IPS-NIHi11 (cell line): ENCODE data around the gene WDR33.
"Not testable (repeated sequence)": the region's sequence is repeated elsewhere in the genome, so short reads cannot be mapped to it uniquely, and the experiment has no call there.

ENCODE experiments used
- DNase-seq: peaks from one replicate; pipeline ENCODE4 v3.0.0; 2012; ENCODE audit warnings: mixed read lengths, low spot score

WDR33 gene

GRCh38 chr2:127810619-127811396 lies at the start of gene WDR33:
TSS of gene WDR33 (minus strand) at chr2:127811171. CDS start at chr2:127770981, 40,190 bp downstream.
- peak; percentile 98 for DNase-seq

- DNase-seq: no peak
These were observed 49.2 kb upstream of the WDR33 start for GRCh38 chr2:127860130-127860529.

DNA sequence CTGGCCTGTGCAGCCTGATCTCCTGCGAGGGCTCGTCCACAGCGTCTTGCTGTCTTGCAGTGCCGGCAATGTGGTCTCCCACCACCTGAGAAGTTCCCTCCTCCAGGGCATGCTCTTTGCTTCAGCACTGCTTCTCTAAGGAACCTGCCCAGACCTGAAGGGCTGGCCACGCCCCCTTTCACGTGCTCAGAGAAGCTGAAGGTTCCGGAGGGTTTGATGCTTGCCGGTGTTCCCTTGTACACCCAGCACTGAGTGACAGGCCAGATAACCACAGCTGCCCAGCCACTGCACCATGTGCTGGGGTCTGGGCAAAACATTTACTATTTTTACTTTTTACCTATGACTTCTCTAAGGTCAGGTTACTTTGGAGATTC lies 48.7 kb upstream of the WDR33 start:
- peak; percentile 88 for DNase-seq

- peak; percentile 38 for DNase-seq
These were observed 46.4 kb upstream of the WDR33 start for GRCh38 chr2:127857265-127857808.

DNA sequence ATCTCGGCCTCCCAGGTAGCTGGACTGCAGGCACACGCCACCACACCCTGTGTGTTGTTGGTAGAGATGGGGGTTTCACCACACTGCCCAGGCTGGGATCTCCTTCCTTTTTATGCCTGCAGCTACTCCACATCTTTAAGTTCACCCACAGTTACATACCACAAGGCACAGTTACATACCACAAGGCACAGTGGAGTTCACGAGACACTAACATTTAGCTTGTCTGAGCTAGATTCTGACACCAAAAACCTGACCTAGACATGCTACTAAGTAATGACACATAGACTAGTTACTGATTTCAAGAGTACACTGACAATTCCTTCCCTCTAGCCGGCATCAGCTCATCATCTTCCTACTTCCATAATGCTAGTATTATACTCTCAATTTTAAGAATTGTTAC lies 42.7 kb upstream of the WDR33 start:
- no peak for DNase-seq

- DNase-seq: no peak
These were observed 41.4 kb upstream of the WDR33 start for GRCh38 chr2:127852388-127852787.

GRCh38 chr2:127847931-127848330 lies 37.0 kb upstream of the WDR33 start:
- no peak for DNase-seq

DNA sequence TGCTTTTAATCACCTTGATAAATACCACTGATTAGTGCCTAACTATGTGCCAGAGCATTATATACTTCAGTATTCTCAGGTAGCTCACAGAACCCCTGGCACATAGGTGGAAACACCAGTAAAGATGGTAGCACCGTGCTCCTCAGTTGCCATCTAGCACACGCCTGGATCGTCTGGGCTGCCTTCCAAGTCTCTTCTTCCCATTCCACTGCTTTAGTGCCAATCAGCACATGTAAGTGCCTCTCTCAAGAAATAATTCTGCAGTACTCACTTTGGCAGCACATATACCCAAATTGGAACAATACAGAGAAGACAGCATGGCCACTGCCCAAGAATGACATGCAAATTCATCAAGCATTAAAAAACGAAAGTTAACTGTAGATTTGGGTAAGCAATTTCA lies 34.0 kb upstream of the WDR33 start:
- no peak for DNase-seq

DNA sequence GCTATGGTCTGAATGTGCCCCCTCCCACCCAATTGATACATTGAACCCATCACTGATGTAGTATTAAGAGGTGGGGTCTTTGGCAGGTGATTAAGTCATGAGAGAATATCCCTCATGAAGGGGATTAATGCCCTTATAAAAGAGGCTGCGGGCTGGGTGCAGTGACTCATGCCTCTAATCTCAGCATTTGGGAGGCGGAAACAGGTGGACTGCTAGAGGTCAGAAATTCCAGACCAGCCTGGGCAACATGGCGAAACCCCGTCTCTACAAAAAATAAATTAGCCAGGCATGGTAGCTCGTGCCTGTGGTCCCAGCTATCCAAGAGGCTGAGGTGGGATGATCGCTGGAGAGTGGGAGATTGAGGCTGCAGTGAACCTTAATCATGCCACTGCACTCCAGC lies 32.7 kb upstream of the WDR33 start:
- DNase-seq: no peak

DNA sequence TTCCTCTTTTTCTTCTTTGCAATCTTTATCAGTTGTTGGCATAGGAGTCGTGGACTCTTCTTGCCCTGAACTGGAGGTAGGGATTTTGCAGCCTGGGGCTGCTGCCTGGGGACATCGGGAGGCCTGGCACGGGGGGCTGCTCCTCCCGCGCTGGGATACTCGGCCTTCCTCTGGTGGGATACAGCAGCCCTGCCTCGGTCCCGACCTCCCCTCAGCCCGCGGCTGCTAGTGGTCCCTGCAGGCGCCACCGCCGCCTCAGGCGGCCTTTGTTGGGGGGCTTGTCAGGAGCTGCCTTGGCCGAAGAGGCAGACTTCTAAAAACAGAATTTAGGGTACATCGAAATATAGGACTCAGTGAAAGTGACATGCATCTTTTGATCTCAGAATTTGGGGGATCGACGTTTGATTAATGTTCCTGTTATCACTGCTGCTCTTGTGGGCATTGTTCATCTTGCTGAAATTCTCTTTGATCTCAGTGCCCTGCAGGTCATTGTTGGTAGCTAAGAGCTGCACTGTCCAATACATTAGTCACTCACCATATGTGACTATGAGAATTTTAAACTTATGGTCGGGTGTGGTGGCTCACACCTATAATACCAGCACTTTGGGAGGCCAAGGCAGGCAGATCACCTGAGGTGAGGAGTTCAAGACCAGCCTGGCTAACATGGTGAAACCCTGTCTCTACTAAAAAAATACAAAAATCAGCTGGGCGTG lies 30.7 kb upstream of the WDR33 start:
- DNase-seq: no peak

- no peak for DNase-seq
These were observed 29.9 kb upstream of the WDR33 start for GRCh38 chr2:127840893-127841292.

- no peak for DNase-seq
These were observed 24.0 kb upstream of the WDR33 start for GRCh38 chr2:127834951-127835350.

- DNase-seq: peak; percentile 56
These were observed 18.9 kb upstream of the WDR33 start for GRCh38 chr2:127829845-127830246.

DNA sequence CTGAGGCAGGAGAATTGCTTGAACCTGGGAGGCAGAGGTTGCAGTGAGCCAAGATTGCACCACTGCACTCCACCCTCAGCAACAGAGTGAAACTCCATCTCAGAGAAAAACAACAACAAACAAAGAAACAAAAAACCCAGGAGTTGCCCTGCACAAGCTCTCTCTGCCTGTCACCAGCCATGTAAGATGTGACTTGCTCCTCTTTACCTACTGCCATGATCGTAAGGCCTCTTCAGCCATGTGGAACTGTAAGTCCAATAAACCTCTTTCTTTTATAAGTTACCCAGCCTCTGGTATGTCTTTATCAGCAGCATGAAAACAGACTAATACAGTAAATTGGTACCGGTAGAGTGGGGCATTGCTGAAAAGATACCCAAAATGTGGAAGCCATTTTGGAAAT lies 15.7 kb upstream of the WDR33 start:
- not testable (repeated sequence) for DNase-seq

DNA sequence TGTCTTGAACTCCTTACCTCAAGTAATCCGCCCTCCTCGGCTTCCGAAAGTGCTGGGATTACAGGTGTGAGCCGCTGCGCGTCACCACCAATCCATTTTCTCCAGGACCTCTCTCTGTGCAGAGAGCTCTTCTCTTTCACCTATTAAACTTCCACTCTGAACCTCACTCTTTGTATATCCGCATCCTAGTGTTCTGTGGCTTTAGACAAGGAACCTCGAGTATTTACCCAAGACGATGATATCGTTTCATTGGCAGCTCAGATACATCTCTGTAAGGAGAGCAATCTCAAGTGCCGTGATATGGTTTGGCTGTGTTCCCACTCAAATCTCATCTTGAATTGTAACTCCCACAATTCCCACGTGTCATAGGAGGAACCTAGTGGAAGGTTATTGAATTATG lies 15.1 kb upstream of the WDR33 start:
- DNase-seq: no peak

DNA sequence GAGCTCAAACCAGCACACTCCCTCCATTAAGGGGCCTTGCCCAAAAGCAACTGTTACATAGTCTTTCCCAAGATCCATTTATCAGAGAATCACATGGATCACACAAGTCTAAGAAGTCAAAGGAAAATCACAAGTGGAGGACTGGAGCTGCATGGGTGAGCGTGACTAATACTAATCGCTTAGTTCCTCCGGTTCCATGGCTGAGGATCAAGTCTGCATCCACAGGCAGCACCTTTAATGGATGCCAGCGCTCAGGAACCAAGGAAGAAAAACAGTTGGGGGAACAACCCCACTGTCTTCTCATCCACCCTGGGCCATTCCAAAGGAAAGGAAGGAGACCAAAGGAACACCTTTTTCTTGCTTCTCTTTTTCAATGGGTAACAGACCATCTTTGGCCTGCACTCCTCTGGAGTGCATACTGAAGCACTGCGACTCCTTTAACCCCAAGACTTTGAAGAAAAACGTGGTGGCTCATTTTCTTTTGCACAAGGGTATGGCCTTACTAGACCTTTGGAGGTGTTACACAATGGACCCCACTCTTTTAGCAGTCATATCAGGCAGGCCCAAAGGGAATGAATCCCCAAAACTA lies 9.2 kb upstream of the WDR33 start:
- DNase-seq: no peak

DNA sequence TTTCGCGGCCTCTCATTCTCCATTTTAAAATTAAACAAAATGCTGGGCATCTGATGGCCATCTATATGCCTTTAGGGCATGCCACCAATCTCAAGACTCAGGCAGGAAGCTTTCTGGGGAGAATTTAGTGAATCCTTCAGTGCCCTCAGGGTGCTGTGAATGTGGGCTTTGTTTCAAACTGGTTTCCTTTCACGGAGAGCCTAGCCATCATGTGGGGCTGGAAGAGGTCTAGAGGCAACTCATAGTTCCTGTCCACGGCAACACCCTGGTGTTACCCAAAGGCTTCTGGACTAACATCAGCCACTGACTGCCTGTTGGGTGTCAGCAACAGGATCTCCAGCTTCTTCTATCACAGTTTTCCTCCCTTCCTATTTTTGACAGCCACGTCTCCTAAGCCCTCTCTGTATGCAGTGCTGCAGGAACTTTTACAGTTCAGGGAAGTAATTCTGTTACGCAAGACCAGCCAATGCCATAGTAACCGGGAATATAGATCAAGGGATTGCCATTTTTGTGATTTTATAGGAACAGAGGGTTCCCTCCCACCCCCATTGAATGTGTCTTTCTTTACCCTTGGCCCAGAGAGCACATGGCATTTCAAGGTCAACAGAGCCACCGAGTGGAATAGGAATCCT lies 7.9 kb upstream of the WDR33 start:
- DNase-seq: no peak

- no peak for DNase-seq
These were observed 7.3 kb upstream of the WDR33 start for GRCh38 chr2:127818241-127818640.

DNA sequence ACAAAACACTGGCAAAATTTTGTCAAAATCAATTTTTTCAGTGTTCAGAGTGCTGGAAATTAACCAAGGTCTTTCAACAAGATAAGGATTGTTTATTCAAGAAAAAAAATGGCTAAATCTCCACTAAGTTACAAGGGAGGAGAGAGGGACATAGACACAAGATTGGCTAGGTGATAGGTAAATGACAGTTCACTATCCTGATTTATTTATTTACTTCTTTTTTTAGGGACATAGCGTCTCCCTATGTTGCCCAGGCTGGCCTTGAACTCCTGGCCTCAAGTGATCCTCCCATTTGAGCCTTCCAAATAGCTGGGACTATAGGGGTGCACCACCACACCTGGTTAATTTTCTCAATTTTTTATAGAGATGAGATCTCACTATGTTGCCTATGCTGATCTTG lies 3.7 kb upstream of the WDR33 start:
- no peak for DNase-seq

DNA sequence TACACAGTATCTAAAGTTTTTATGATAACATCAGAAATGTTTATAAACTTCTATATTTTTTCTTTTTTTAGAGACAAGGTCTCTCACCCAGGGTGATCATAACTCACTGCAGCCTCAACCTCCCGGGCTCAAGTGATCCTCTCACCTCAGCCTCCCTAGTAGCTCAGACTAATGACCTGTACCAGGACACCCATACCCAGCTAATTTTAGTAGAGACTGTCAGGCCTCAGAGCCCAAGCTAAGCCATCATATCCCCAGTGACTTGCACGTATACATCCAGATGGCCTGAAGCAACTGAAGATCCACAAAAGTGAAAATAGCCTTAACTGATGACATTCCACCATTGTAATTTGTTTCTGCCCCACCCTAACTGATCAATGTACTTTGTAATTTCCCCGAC lies 1.5 kb upstream of the WDR33 start:
- DNase-seq: not testable (repeated sequence)

- no peak for DNase-seq
These were observed 688 bp upstream of the WDR33 start for GRCh38 chr2:127811397-127812321.
